OCI-LY1 (cell line): ENCODE data around the gene FILIP1.

Experiments used
- H2AFZ ChIP-seq: fragments of 200-600 bp; sonication (generic), shearing (Covaris generic); 2 replicates; pipeline ENCODE4 v1.6.0; 2014; ENCODE audit warnings: antibody characterized with exemption, mild to moderate bottlenecking, low read length
- H3F3A ChIP-seq: fragments of 200-600 bp; sonication (generic), shearing (Covaris generic); 2 replicates; pipeline ENCODE4 v1.6.0; 2014; ENCODE audit warnings: mild to moderate bottlenecking, antibody characterized with exemption, low read length, moderate library complexity; ENCODE audit not compliant: insufficient read depth
- H3K27ac ChIP-seq: fragments of 200-600 bp; sonication (generic); 2 replicates; pipeline ENCODE4 v1.5.1; 2014; ENCODE audit warnings: low read length, mixed run types, mild to moderate bottlenecking, low read depth; ENCODE audit not compliant: poor library complexity, severe bottlenecking
- H3K27me3 ChIP-seq: fragments of 200-600 bp; sonication (generic); 2 replicates; pipeline ENCODE4 v1.6.0; 2014; ENCODE audit warnings: antibody characterized with exemption, mild to moderate bottlenecking, low read length, moderate library complexity; ENCODE audit not compliant: insufficient read depth
- H3K36me3 ChIP-seq: fragments of 200-600 bp; sonication (generic); 2 replicates; pipeline ENCODE4 v1.6.1; 2014; ENCODE audit warnings: mild to moderate bottlenecking, antibody characterized with exemption, low read length, moderate library complexity, mixed read lengths; ENCODE audit not compliant: insufficient read depth
- H3K4me1 ChIP-seq: fragments of 200-600 bp; sonication (generic); 2 replicates; pipeline ENCODE4 v1.5.1; 2014; ENCODE audit warnings: mild to moderate bottlenecking, low read length, moderate library complexity; ENCODE audit not compliant: insufficient read depth, severe bottlenecking
- H3K4me2 ChIP-seq: fragments of 200-600 bp; sonication (generic), shearing (Covaris generic); 2 replicates; pipeline ENCODE4 v1.6.1; 2014; ENCODE audit warnings: low read length
- H3K4me3 ChIP-seq: fragments of 200-600 bp; sonication (generic); 2 replicates; pipeline ENCODE4 v1.5.1; 2014; ENCODE audit warnings: low read length, low read depth, mild to moderate bottlenecking, mixed read lengths; ENCODE audit not compliant: poor library complexity, severe bottlenecking
- H3K79me2 ChIP-seq: fragments of 200-600 bp; shearing (Covaris generic); 2 replicates; pipeline ENCODE4 v1.6.1; 2016; ENCODE audit warnings: mixed run types, low read length, mixed read lengths; ENCODE audit not compliant: insufficient read depth
- H3K9ac ChIP-seq: fragments of 200-600 bp; sonication (generic), shearing (Covaris generic); 2 replicates; pipeline ENCODE4 v1.6.1; 2014; ENCODE audit warnings: mild to moderate bottlenecking, low read length, mixed read lengths
- H3K9me2 ChIP-seq: fragments of 200-600 bp; sonication (generic), shearing (Covaris generic); 2 replicates; pipeline ENCODE4 v1.6.1; 2014; ENCODE audit warnings: low read depth, mild to moderate bottlenecking, low read length, mixed read lengths
- H3K9me3 ChIP-seq: fragments of 200-600 bp; shearing (Covaris generic); 2 replicates; pipeline ENCODE4 v1.6.1; 2014; ENCODE audit warnings: low read length, mixed read lengths
- H4K20me1 ChIP-seq: fragments of 200-600 bp; sonication (generic), shearing (Covaris generic); 2 replicates; pipeline ENCODE4 v1.6.0; 2016; ENCODE audit warnings: mild to moderate bottlenecking, low read length; ENCODE audit not compliant: insufficient read depth
- EZH2 ChIP-seq: fragments of 200-600 bp; sonication (generic), shearing (Covaris generic); IDR thresholded peaks from 2 replicates; pipeline ENCODE4 v1.8.0; 2017; ENCODE audit warnings: borderline replicate concordance, mixed run types, mild to moderate bottlenecking, antibody characterized with exemption, low read length, moderate library complexity, mixed read lengths
- TF ChIP-seq, protein P1 (sequence below): fragments of 200-600 bp; sonication (generic), shearing (Covaris generic); IDR thresholded peaks from 2 replicates; pipeline ENCODE4 v1.5.1; 2017; ENCODE audit warnings: mild to moderate bottlenecking, antibody characterized with exemption, low read length, moderate library complexity, mixed read lengths

Gene FILIP1

DNA sequence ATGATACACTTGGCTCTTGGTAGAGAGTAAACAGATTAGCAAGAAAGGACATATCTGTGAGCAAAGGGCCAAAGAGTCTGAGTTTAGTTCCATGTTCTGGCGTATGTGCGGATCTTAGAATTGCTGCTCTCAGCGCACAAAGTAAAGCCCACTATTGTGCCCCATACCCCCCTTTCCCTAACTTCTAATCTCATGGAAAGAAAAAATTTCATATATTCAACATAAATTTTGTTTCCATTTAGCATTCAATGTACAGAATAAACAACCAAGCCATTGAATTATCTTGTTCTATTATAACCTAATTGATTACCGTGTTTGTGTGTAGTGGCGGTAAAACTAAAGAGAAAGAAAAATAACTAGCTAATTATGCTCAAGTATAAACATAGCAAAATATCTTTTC, 30.5 kb downstream of the FILIP1 start:
- TF ChIP-seq EZH2, result no peak
- TF ChIP-seq, protein P1, sequence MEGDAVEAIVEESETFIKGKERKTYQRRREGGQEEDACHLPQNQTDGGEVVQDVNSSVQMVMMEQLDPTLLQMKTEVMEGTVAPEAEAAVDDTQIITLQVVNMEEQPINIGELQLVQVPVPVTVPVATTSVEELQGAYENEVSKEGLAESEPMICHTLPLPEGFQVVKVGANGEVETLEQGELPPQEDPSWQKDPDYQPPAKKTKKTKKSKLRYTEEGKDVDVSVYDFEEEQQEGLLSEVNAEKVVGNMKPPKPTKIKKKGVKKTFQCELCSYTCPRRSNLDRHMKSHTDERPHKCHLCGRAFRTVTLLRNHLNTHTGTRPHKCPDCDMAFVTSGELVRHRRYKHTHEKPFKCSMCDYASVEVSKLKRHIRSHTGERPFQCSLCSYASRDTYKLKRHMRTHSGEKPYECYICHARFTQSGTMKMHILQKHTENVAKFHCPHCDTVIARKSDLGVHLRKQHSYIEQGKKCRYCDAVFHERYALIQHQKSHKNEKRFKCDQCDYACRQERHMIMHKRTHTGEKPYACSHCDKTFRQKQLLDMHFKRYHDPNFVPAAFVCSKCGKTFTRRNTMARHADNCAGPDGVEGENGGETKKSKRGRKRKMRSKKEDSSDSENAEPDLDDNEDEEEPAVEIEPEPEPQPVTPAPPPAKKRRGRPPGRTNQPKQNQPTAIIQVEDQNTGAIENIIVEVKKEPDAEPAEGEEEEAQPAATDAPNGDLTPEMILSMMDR, result no peak
- no peak overlapping the region for H3K27ac ChIP-seq

DNA sequence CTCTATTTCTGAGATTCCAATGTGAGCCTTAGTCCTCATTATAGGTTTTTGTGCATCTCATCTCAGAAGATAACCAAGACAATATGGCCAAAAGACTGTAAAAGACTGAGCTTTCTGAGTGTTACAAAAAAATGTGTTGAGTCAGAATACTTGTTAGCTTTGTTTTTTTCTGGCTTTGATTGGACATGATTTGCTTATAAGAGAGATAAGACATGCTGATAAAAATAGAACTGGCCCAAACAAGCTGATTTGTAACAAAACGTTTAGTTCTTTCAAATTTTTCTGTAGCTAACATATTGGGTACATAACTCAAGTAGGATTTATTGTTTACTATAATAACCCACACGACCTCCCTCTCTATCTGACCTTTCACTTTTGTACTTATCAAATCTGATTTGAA, 32.9 kb downstream of the FILIP1 start:
- no peaks in the 10 kb centered on the region for H3K79me2 ChIP-seq
- no peaks in the 10 kb centered on the region for H3K9me2 ChIP-seq
- H3K9ac ChIP-seq, result no peak overlapping the region
- no peaks in the 10 kb centered on the region for H3K4me1 ChIP-seq
- no peak overlapping the region for H3K4me3 ChIP-seq
- no peak overlapping the region for H3K27ac ChIP-seq
- TF ChIP-seq, protein P1, result no peak
- no peak for TF ChIP-seq EZH2
- no peaks in the 10 kb centered on the region for H3K27me3 ChIP-seq
- H3K9me3 ChIP-seq, result no peaks in the 10 kb centered on the region
- H2AFZ ChIP-seq, result no peak overlapping the region
- no peaks in the 10 kb centered on the region for H4K20me1 ChIP-seq
- H3K36me3 ChIP-seq, result no peaks in the 10 kb centered on the region
- no peak overlapping the region for H3K4me2 ChIP-seq
- H3F3A ChIP-seq, result no peaks in the 10 kb centered on the region

More for the DNA sequence above, 30.5 kb downstream of the FILIP1 start:
- Histone ChIP-seq H3K9me3 (no peaks in the 10 kb centered on the region), H3F3A (no peaks in the 10 kb centered on the region), H3K79me2 (no peaks in the 10 kb centered on the region), H3K9me2 (no peaks in the 10 kb centered on the region), H3K4me2 (no peak overlapping the region), H2AFZ (no peak overlapping the region), H3K27me3 (no peaks in the 10 kb centered on the region), H3K9ac (no peak overlapping the region), H3K4me1 (no peaks in the 10 kb centered on the region), H4K20me1 (no peaks in the 10 kb centered on the region), H3K4me3 (no peak overlapping the region), H3K36me3 (no peaks in the 10 kb centered on the region)

DNA sequence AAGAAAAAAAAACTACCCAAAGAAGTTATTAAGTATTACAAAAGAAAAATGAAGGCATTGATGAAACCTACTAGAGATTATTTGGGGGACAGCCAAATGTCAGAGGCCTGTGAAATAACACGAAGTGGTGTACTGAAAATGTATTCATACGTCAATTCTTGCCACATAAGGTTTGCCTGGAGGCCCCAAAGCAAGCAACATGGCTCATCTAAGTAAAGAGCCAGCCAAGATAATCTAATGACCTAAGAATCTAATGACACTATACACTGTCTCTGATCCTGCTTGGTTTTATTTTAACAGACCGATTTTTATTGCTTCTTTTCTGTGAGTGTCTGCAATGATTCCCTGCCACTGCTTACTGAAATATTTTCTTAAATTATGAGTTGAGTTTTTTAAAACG, 34.7 kb downstream of the FILIP1 start:
- Histone ChIP-seq H2AFZ (no peak overlapping the region), H3K27me3 (no peaks in the 10 kb centered on the region), H3K4me2 (no peak overlapping the region), H3K79me2 (no peaks in the 10 kb centered on the region), H3K9ac (no peak overlapping the region), H3F3A (no peaks in the 10 kb centered on the region), H3K9me3 (no peaks in the 10 kb centered on the region), H3K4me1 (no peaks in the 10 kb centered on the region), H4K20me1 (no peaks in the 10 kb centered on the region), H3K27ac (no peak overlapping the region), H3K9me2 (no peaks in the 10 kb centered on the region), H3K36me3 (no peaks in the 10 kb centered on the region), H3K4me3 (no peak overlapping the region)
- no peak for TF ChIP-seq EZH2
- TF ChIP-seq, protein P1, result no peak
